Endothelial cell of umbilical vein (primary cell): Measurements from ENCODE around the gene CCDC146. TPM values are rescaled to one million over a fixed set of nuclear protein-coding genes. Genes with fewer than 3 reads are reported as not detected.

Experiments used
- BruUV-seq: library from RNA; stranded (reverse); fragments of 400-500 nt; replicated peaks from 2 replicates; lab custom pipeline; 2021; lab: Mats Ljungman, UMichigan
- CTCF ChIA-PET: fragments of 300-600, 350-600 bp; sonication (Branson Sonifier 250); formaldehyde crosslinking; loops from one replicate; lab custom pipeline; 2021; ENCODE audit warnings: antibody characterized with exemption, inconsistent platforms; lab: Charles Lee
- POLR2A ChIA-PET: fragments of 300-600, 350-600 bp; sonication (Branson Sonifier 250); formaldehyde crosslinking; loops from one replicate; lab custom pipeline; 2021; ENCODE audit warnings: antibody characterized with exemption, inconsistent platforms; lab: Charles Lee
- DNase-seq: peaks from one replicate; pipeline ENCODE4 v3.0.0-alpha.2; 2011; ENCODE audit warnings: low read depth, low spot score
- FAIRE-seq: peaks from 2 replicates; lab custom pipeline; 2011; peaks lifted over from hg19 to GRCh38; lab: Jason Lieb, UNC
- H2AFZ ChIP-seq: 2 replicates; pipeline ENCODE4 v1.6.0; 2012; ENCODE audit warnings: low read depth, low read length, control low read depth, inconsistent platforms
- H3K27ac ChIP-seq: 2 replicates; pipeline ENCODE4 v1.5.1; 2011; ENCODE audit warnings: low read depth, mild to moderate bottlenecking, control low read depth, low read length, moderate library complexity; ENCODE audit not compliant: insufficient read depth
- H3K27me3 ChIP-seq, 2 experiments: 2 replicates each; pipeline versions ENCODE4 v1.6.0 to v1.6.1; 2011; ENCODE audit warnings: low read length in 2 of 2, mixed read lengths in 1 of 2; ENCODE audit not compliant: control insufficient read depth in 2 of 2, insufficient read depth in 2 of 2
- H3K36me3 ChIP-seq, 2 experiments: 2 replicates in 1 of 2; 3 replicates in 1 of 2; pipeline ENCODE4 v1.5.1; 2011; ENCODE audit warnings: low read length in 2 of 2, mild to moderate bottlenecking in 1 of 2, moderate library complexity in 1 of 2; ENCODE audit not compliant: control insufficient read depth in 2 of 2, insufficient read depth in 2 of 2; ENCODE audit errors: extremely low read depth in 1 of 2
- H3K4me1 ChIP-seq: 3 replicates; pipeline ENCODE4 v1.5.1; 2011; ENCODE audit warnings: mild to moderate bottlenecking, low read length; ENCODE audit not compliant: control insufficient read depth, insufficient read depth; ENCODE audit errors: extremely low read depth
- H3K4me2 ChIP-seq: 2 replicates; pipeline ENCODE4 v1.6.1; 2011; ENCODE audit warnings: low read length, control low read depth, mixed read lengths; ENCODE audit not compliant: insufficient read depth
- H3K4me3 ChIP-seq, 3 experiments: fragments of 200-600 bp in 1 of 3; sonication (generic), shearing (Covaris generic) in 1 of 3; replicated peaks in 1 of 3; 2 replicates each; pipeline ENCODE4 v1.5.1; 2011 to 2016; ENCODE audit warnings: control low read depth in 3 of 3, low read length in 3 of 3, mild to moderate bottlenecking in 2 of 3, inconsistent platforms in 1 of 3, low read depth in 1 of 3, moderate library complexity in 1 of 3; ENCODE audit not compliant: insufficient read depth in 1 of 3
- H3K79me2 ChIP-seq: 2 replicates; pipeline ENCODE4 v1.6.0; 2012; ENCODE audit warnings: low read length, inconsistent platforms; ENCODE audit not compliant: control insufficient read depth, insufficient read depth
- H3K9ac ChIP-seq: replicated peaks from 2 replicates; pipeline ENCODE3; 2011; ENCODE audit warnings: low read length, control low read depth; ENCODE audit not compliant: insufficient read depth; ENCODE audit errors: extremely low read depth
- H3K9me1 ChIP-seq: replicated peaks from 3 replicates; pipeline ENCODE4 v1.6.0; 2011; ENCODE audit warnings: mild to moderate bottlenecking, low read length; ENCODE audit not compliant: control insufficient read depth, insufficient read depth; ENCODE audit errors: extremely low read depth
- H3K9me3 ChIP-seq: replicated peaks from 2 replicates; pipeline ENCODE4 v1.5.1; 2012; ENCODE audit warnings: low read length, inconsistent platforms; ENCODE audit not compliant: control insufficient read depth, insufficient read depth
- H4K20me1 ChIP-seq: replicated peaks from 2 replicates; pipeline ENCODE3; 2011; ENCODE audit warnings: mild to moderate bottlenecking, low read length; ENCODE audit not compliant: control insufficient read depth, insufficient read depth; ENCODE audit errors: extremely low read depth
- EZH2 ChIP-seq: IDR thresholded peaks from 2 replicates; pipeline ENCODE4 v1.6.1; 2012; ENCODE audit warnings: borderline replicate concordance, low read depth, mild to moderate bottlenecking, moderate library complexity, low read length, inconsistent platforms; ENCODE audit not compliant: severe bottlenecking
- FOS ChIP-seq: IDR thresholded peaks from 2 replicates; pipeline ENCODE4 v1.6.1; 2011; ENCODE audit warnings: mild to moderate bottlenecking, low read length, moderate library complexity, borderline replicate concordance; ENCODE audit not compliant: insufficient read depth
- GATA2 ChIP-seq: IDR thresholded peaks from 2 replicates; pipeline ENCODE4 v1.7.0; 2011; ENCODE audit warnings: low read depth, mild to moderate bottlenecking, moderate library complexity, mixed read lengths, low read length; ENCODE audit not compliant: insufficient read length, insufficient read depth
- JUN ChIP-seq: IDR thresholded peaks from 2 replicates; pipeline ENCODE4 v1.6.1; 2011; ENCODE audit warnings: borderline replicate concordance, low read depth; ENCODE audit not compliant: insufficient read length, insufficient read depth
- MYC ChIP-seq: IDR thresholded peaks from one replicate; pipeline ENCODE4 v1.6.1; 2011; ENCODE audit warnings: mild to moderate bottlenecking, low read depth, low read length
- POLR2A ChIP-seq: IDR thresholded peaks from 2 replicates; pipeline ENCODE4 v1.6.1; 2012; ENCODE audit warnings: low read depth, mild to moderate bottlenecking, control low read depth, low read length
- POLR2AphosphoS5 ChIP-seq: IDR thresholded peaks from 2 replicates; pipeline ENCODE4 v1.6.1; 2012; ENCODE audit warnings: low read depth, mild to moderate bottlenecking, control low read depth, low read length, moderate library complexity; ENCODE audit not compliant: insufficient read depth
- dilution Hi-C: fragments of 300-500 bp; cut with MboI; formaldehyde crosslinking; loops from one replicate; pipeline ENCODE4 v1.15.0; 2019; ENCODE audit warnings: low sequenced_read_pairs; ENCODE audit not compliant: extremely low pct_ligation_motif_present
- intact Hi-C: fragments of 100-400 bp; cut with micrococcal nuclease; formaldehyde crosslinking; loops from one replicate; pipeline ENCODE4 v1.10.0; 2022
- polyA plus RNA-seq, 4 experiments: library from polyadenylated mRNA; depleted of rRNA in 3 of 4; stranded (reverse) in 3 of 4; unstranded in 1 of 4; fragments of >200 nt; gene quantifications; 2 replicates each; pipeline versions ENCODE4 v1.2.1 to v1.2.3, GENCODE V29; 2011 to 2012; ENCODE audit warnings: missing spikeins in 1 of 4
- total RNA-seq: library from RNA; stranded (reverse); gene quantifications from 2 replicates; pipeline ENCODE4 v1.2.3, GENCODE V29; 2021
- TF ChIP-seq, protein P1 (sequence below), 2 donors: IDR thresholded peaks; 1 replicate in 1 of 2; 2 replicates in 1 of 2; pipeline ENCODE4 v1.5.1; 2011; ENCODE audit warnings: low read length in 2 of 2, mild to moderate bottlenecking in 2 of 2, moderate library complexity in 2 of 2, control low read depth in 1 of 2, inconsistent platforms in 1 of 2, low read depth in 1 of 2; ENCODE audit not compliant: insufficient read depth in 1 of 2; ENCODE audit errors: extremely low read depth in 1 of 2
- TF ChIP-seq, protein P2 (sequence below): IDR thresholded peaks from 2 replicates; pipeline ENCODE4 v1.6.1; 2011; ENCODE audit not compliant: insufficient read depth, insufficient read length

CCDC146 gene
- total and polyA plus RNA-seq, 2 donors (not counting 3 experiments of a cell fraction or from before 2014, with no cell fraction given), result 0.65 to 2.2 TPM

DNA sequence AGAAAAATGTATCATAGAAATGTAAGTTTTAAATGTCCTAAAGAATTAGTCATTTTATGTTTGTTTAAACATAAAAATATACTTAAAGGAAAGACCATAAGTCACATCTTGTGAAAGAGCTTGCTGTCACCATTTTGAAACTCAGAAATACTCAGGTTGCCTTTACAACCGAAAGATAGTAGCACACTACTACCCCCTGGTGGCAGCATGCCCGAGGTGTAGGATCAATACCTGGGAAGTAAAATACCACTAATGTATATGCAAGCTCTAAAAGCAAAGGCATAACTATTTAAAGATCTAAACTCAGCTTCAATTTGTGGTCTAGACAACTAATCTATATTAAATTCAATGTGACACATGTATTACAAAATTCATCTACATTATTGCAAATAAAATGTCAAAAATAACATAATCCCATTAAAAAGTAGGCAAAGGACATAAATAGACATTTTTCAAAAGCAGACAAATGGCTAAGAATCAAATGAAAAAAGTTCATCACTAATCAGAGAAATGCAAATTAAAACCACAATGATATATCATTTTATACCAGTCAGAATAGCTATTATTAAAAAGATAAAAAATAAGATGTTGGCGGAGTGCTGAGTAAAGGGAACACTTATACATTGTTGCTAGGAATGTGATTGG, 124.9 kb downstream of the CCDC146 start:
- H3K9ac ChIP-seq, result no peak overlapping the region
- TF ChIP-seq, protein P1, sequence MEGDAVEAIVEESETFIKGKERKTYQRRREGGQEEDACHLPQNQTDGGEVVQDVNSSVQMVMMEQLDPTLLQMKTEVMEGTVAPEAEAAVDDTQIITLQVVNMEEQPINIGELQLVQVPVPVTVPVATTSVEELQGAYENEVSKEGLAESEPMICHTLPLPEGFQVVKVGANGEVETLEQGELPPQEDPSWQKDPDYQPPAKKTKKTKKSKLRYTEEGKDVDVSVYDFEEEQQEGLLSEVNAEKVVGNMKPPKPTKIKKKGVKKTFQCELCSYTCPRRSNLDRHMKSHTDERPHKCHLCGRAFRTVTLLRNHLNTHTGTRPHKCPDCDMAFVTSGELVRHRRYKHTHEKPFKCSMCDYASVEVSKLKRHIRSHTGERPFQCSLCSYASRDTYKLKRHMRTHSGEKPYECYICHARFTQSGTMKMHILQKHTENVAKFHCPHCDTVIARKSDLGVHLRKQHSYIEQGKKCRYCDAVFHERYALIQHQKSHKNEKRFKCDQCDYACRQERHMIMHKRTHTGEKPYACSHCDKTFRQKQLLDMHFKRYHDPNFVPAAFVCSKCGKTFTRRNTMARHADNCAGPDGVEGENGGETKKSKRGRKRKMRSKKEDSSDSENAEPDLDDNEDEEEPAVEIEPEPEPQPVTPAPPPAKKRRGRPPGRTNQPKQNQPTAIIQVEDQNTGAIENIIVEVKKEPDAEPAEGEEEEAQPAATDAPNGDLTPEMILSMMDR (IDR thresholded peaks at IDR 0.05; ENCODE audit: extremely low read depth in 1 of 2, insufficient read depth in 1 of 2, low read depth in 1 of 2, low read length in 2 of 2), result peak; percentile 65 to 69
- no peak for TF ChIP-seq POLR2AphosphoS5
- no peak for TF ChIP-seq EZH2
- no peaks in the 10 kb centered on the region for H3K9me3 ChIP-seq
- H3K9me1 ChIP-seq, result no peaks in the 10 kb centered on the region
- H4K20me1 ChIP-seq, result no peaks in the 10 kb centered on the region
- H3K36me3 ChIP-seq, result no peaks in the 10 kb centered on the region
- dilution Hi-C loops (no loop called here), intact Hi-C loops (loop anchor here (1.0 kb wide), 4 partner anchors 81 to 125 kb away; partner anchors contain the start of gene CCDC146)
- POLR2A ChIA-PET, result no interaction called here
- H3K4me1 ChIP-seq, result peaks cover 4% of the 10 kb centered on the region
- CTCF ChIA-PET, result interaction anchor here (0.6 to 4.8 kb wide), 43 partner anchors 8 to 493 kb away, joined by 3 to 103 read pairs (median 5); partner anchors contain the start of genes CCDC146 and FGL2
- FAIRE-seq, result peak; percentile 75
- no peak overlapping the region for H3K4me2 ChIP-seq
- DNase-seq, result peak; percentile 80
- no peaks in the 10 kb centered on the region for H3K79me2 ChIP-seq
- BruUV-seq, result no TSS peak
- no peak overlapping the region for H2AFZ ChIP-seq
- no peaks in the 10 kb centered on the region for H3K27me3 ChIP-seq
- H3K27ac ChIP-seq, result no peak overlapping the region
- H3K4me3 ChIP-seq, result no peak overlapping the region

DNA sequence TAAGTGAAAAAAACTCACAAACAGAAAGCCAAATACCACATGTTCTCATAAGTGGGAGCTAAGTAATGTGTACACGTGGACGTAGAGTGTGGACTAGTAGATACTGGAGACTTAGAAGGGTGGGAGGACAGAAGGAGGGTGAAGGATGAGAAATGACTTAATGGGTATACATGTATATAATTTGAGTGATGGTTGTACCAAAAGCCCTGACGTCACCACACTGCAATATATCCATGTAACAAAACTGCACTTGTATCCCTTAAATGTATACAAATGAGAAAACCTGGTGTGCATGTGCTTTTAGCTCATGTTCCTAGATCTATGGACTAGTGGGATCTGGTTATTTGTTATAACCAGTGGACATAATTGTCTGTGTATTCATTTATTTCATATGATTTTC, 125.7 kb downstream of the CCDC146 start:
- TF ChIP-seq, protein P2, sequence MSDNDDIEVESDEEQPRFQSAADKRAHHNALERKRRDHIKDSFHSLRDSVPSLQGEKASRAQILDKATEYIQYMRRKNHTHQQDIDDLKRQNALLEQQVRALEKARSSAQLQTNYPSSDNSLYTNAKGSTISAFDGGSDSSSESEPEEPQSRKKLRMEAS, result no peak
- TF ChIP-seq, protein P1 (IDR thresholded peaks at IDR 0.05; ENCODE audit: extremely low read depth in 1 of 2, insufficient read depth in 1 of 2, low read depth in 1 of 2, low read length in 2 of 2), result no peak
- TF ChIP-seq POLR2A, result no peak
- no peak for TF ChIP-seq JUN
- TF ChIP-seq MYC, result no peak
- no peak for TF ChIP-seq EZH2
- no peak for TF ChIP-seq GATA2
- TF ChIP-seq POLR2AphosphoS5, result no peak
- no peak for TF ChIP-seq FOS
- Histone ChIP-seq H4K20me1 (no peaks in the 10 kb centered on the region), H2AFZ (no peak overlapping the region), H3K9me3 (no peaks in the 10 kb centered on the region), H3K9ac (no peak overlapping the region), H3K9me1 (no peaks in the 10 kb centered on the region), H3K4me1 (peaks cover 4% of the 10 kb centered on the region), H3K4me2 (no peak overlapping the region), H3K27me3 (no peaks in the 10 kb centered on the region), H3K36me3 (no peaks in the 10 kb centered on the region), H3K27ac (no peak overlapping the region), H3K4me3 (no peak overlapping the region), H3K79me2 (no peaks in the 10 kb centered on the region)
- ChIA-PET POLR2A (no interaction called here), CTCF (interaction anchor here (1.4 to 4.8 kb wide), 9 partner anchors 10 to 126 kb away, joined by 3 to 103 read pairs (median 10); partner anchors contain the start of genes CCDC146 and FGL2)
- FAIRE-seq (no peak), DNase-seq (no peak)
- dilution Hi-C loops (no loop called here), intact Hi-C loops (no loop called here)
- BruUV-seq, result no TSS peak
